GM12892 (cell line): ENCODE data around the gene HMCN2.

Experiments
- POLR2A ChIP-seq: IDR thresholded peaks from 2 replicates; pipeline ENCODE4 v1.6.1; 2011; ENCODE audit warnings: low read depth, low read length, control low read depth
- POLR2AphosphoS5 ChIP-seq: IDR thresholded peaks from 2 replicates; pipeline ENCODE4 v1.6.1; 2011; ENCODE audit warnings: low read depth, low read length, control low read depth

DNA sequence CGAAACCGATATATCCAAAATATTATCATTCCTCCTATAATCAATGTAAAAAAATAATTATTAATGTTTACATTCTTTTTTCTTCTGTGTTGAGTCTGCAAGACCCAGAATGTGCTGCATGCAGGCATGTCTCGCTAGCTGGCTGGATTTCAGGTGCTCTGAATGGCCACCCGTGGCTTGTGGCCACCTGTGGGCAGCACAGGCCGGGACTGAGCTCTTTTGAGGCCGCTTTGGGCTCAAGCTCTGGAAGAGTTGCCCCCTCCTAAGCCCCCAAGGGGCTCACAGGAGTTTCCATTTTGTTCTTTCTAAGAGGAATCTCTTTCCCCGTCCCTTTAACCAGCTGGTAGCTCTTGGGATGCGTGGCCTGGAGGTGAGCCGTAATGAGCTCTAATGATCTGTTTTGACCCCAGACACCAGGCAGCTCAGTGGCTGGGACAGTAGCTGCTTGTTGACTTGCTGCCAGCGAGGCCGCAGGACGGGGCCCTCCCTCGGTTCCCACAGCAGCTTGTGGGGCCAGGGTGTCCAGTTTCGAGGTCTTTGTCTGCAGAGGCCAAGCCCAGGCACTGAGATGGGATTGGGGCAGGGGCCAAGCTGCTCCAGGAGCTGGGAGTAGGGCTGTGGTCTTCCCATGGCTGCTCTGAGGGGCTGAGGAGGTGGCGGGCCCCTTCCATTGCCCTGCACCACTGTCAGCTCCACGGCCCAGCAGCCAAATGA is 200.0 kb downstream of the HMCN2 start:
- TF ChIP-seq POLR2A (no peak), POLR2AphosphoS5 (no peak)
